Measurements from ENCODE around the gene ACVRL1. TPM values are rescaled to one million over a fixed set of nuclear protein-coding genes. Genes with fewer than 3 reads are reported as not detected.

The ACVRL1 gene
- total RNA-seq, 1 experiment from 2014 or later = not detected

GRCh38 chr12:51944608-51945233, 37.4 kb downstream of the ACVRL1 start:
- no peaks in the 10 kb centered on the region for H3K4me1 Mint-ChIP-seq (ENCODE audit: low read depth, unreplicated experiment)
- Histone ChIP-seq H3K9me3 (peaks cover 19% of the 10 kb centered on the region), H3K36me3 (ENCODE audit: control insufficient read depth, insufficient read depth, low read length) (no peaks in the 10 kb centered on the region), H3K27me3 (replicated peaks; ENCODE audit: control insufficient read depth, insufficient read depth, low read length) (no peaks in the 10 kb centered on the region), H3K4me1 (no peaks in the 10 kb centered on the region), H3K4me3 (ENCODE audit: low read depth, low read length) (no peak overlapping the region)
- ChIA-PET CTCF (no interaction called here), POLR2A (no interaction called here)
- TF ChIP-seq CTCF (IDR thresholded peaks at IDR 0.05; ENCODE audit: insufficient read depth in 1 of 2, low read depth in 1 of 2, low read length in 1 of 2, severe bottlenecking in 1 of 2, unreplicated experiment in 1 of 2) = no peak
- intact Hi-C loops (cut with micrococcal nuclease; ENCODE audit: unreplicated experiment) = no loop called here
- peaks cover 18% of the 10 kb centered on the region for H3K9me3 Mint-ChIP-seq (ENCODE audit: unreplicated experiment)
- H3K4me3 Mint-ChIP-seq (ENCODE audit: unreplicated experiment) = no peak overlapping the region
- H3K36me3 Mint-ChIP-seq (ENCODE audit: insufficient read depth, unreplicated experiment) = no peaks in the 10 kb centered on the region
- H3K27me3 Mint-ChIP-seq (ENCODE audit: insufficient read depth, unreplicated experiment) = no peaks in the 10 kb centered on the region
- DNase-seq = no peak
- no TSS peak for BruUV-seq (replicated peaks)
- H3K27ac Mint-ChIP-seq (ENCODE audit: unreplicated experiment) = no peak overlapping the region

DNA sequence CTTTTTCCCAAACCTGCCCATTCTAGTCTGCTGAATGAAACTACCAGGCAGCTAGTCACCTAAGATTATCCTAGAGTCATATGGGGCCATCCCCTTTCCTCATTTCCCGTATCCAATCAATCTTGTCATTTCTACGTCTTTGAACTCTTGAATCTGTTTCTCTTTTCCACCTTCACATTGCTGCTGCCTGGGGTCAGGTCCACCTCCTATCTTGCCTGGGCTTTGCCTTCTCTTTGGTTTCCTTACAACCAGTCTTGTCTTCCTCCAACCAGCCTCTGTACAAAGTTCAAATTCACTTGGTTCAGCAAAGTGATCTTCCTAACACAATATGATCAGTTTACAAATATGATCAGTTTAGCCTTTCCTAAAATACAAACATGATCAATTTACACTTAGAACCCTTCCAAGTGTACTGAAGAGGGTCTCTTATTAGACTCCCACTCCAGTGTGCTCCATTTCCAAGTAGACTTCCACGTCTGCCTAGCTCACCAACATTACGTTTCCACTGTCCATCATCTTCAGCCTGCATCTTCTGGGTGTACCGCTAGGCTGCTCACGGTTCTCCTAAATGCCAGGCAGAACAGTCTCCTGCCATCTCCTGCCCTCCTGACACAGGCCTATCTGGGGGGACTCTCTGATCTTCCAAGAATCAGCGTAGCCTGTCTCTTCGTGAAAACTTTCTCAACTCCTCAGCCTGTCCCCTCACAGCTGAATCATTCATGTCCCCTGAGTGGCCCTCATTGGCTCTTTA, 40.1 kb downstream of the ACVRL1 start:
- no peaks in the 10 kb centered on the region for H3K4me1 Mint-ChIP-seq (ENCODE audit: low read depth, unreplicated experiment)
- BruUV-seq (replicated peaks) = no TSS peak
- Histone ChIP-seq H3K27me3 (replicated peaks; ENCODE audit: control insufficient read depth, insufficient read depth, low read length) (no peaks in the 10 kb centered on the region), H3K4me1 (no peaks in the 10 kb centered on the region), H3K9me3 (peaks cover 19% of the 10 kb centered on the region), H3K36me3 (ENCODE audit: control insufficient read depth, insufficient read depth, low read length) (no peaks in the 10 kb centered on the region), H3K4me3 (ENCODE audit: low read depth, low read length) (no peak overlapping the region)
- peaks cover 18% of the 10 kb centered on the region for H3K9me3 Mint-ChIP-seq (ENCODE audit: unreplicated experiment)
- ChIA-PET CTCF (interaction anchor here (0.5 kb wide), 1 partner anchor 99 kb away, joined by 8 read pairs; the partner anchor contains the start of gene FIGNL2), POLR2A (no interaction called here)
- intact Hi-C loops (cut with micrococcal nuclease; ENCODE audit: unreplicated experiment) = no loop called here
- TF ChIP-seq CTCF (IDR thresholded peaks at IDR 0.05; ENCODE audit: insufficient read depth in 1 of 2, low read depth in 1 of 2, low read length in 1 of 2, severe bottlenecking in 1 of 2, unreplicated experiment in 1 of 2) = no peak
- H3K36me3 Mint-ChIP-seq (ENCODE audit: insufficient read depth, unreplicated experiment) = no peaks in the 10 kb centered on the region
- DNase-seq = no peak
- H3K27ac Mint-ChIP-seq (ENCODE audit: unreplicated experiment) = no peak overlapping the region
- H3K4me3 Mint-ChIP-seq (ENCODE audit: unreplicated experiment) = no peak overlapping the region
- H3K27me3 Mint-ChIP-seq (ENCODE audit: insufficient read depth, unreplicated experiment) = no peaks in the 10 kb centered on the region

- TF ChIP-seq CTCF (IDR thresholded peaks at IDR 0.05; ENCODE audit: insufficient read depth in 1 of 2, low read depth in 1 of 2, low read length in 1 of 2, severe bottlenecking in 1 of 2, unreplicated experiment in 1 of 2) = no peak
- Mint-ChIP-seq H3K4me1 (ENCODE audit: low read depth, unreplicated experiment) (peaks cover 1% of the 10 kb centered on the region), H3K27ac (ENCODE audit: unreplicated experiment) (no peak overlapping the region), H3K9me3 (ENCODE audit: unreplicated experiment) (peaks cover 18% of the 10 kb centered on the region), H3K27me3 (ENCODE audit: insufficient read depth, unreplicated experiment) (no peaks in the 10 kb centered on the region), H3K36me3 (ENCODE audit: insufficient read depth, unreplicated experiment) (peaks cover 6% of the 10 kb centered on the region), H3K4me3 (ENCODE audit: unreplicated experiment) (no peak overlapping the region)
- intact Hi-C loops (cut with micrococcal nuclease; ENCODE audit: unreplicated experiment) = no loop called here
- no TSS peak for BruUV-seq (replicated peaks)
- ChIA-PET POLR2A (no interaction called here), CTCF (no interaction called here)
- Histone ChIP-seq H3K4me3 (ENCODE audit: low read depth, low read length) (no peak overlapping the region), H3K36me3 (ENCODE audit: control insufficient read depth, insufficient read depth, low read length) (no peaks in the 10 kb centered on the region), H3K9me3 (peaks cover 19% of the 10 kb centered on the region), H3K27me3 (replicated peaks; ENCODE audit: control insufficient read depth, insufficient read depth, low read length) (no peaks in the 10 kb centered on the region), H3K4me1 (no peaks in the 10 kb centered on the region; the same call in 1 of the 2 replicates)
- DNase-seq = no peak
Observed at GRCh38 chr12:51948066-51948465, 40.8 kb downstream of the ACVRL1 start.
